CD4-positive, CD25-positive, alpha-beta regulatory T cell (primary cell): ENCODE measurements around the gene ZSWIM9. TPM values are rescaled to one million over a fixed set of nuclear protein-coding genes. Genes with fewer than 3 reads are reported as not detected.

Source experiments
- ATAC-seq, 2 donors: fragments of 150-1000 bp; cut with Tn5 transposase; one replicate each; pipeline ENCODE4 v1.10.0; 2021; ENCODE audit warnings: low read depth in 2 of 2, moderate number of reproducible peaks in 2 of 2, moderate library complexity in 1 of 2
- DNase-seq, 3 donors: peaks; one replicate each; pipeline versions ENCODE4 v3.0.0 to v3.0.0-alpha.2; 2012 to 2022; ENCODE audit warnings: mixed read lengths in 1 of 3
- H3K27ac ChIP-seq: one replicate; pipeline ENCODE4 v1.7.0; 2013; ENCODE audit warnings: mild to moderate bottlenecking, low read length; ENCODE audit not compliant: insufficient read depth, poor library complexity, severe bottlenecking
- H3K27me3 ChIP-seq: one replicate; pipeline ENCODE4 v1.7.0; 2013; ENCODE audit warnings: low read length; ENCODE audit not compliant: control insufficient read depth, insufficient read depth
- H3K36me3 ChIP-seq: one replicate; pipeline ENCODE4 v1.7.0; 2013; ENCODE audit warnings: mild to moderate bottlenecking, low read length, moderate library complexity; ENCODE audit not compliant: control insufficient read depth, insufficient read depth
- H3K4me1 ChIP-seq: 2 replicates; pipeline ENCODE4 v1.7.0; 2013; ENCODE audit warnings: mild to moderate bottlenecking, low read length; ENCODE audit not compliant: insufficient read depth, control insufficient read depth, poor library complexity, severe bottlenecking
- H3K4me3 ChIP-seq: one replicate; pipeline ENCODE4 v1.7.0; 2013; ENCODE audit warnings: low read depth, mild to moderate bottlenecking, low read length, moderate library complexity
- H3K9me3 ChIP-seq, 2 experiments: 1 replicate in 1 of 2; 2 replicates in 1 of 2; pipeline ENCODE4 v1.7.0; 2013; ENCODE audit warnings: low read length in 2 of 2, mild to moderate bottlenecking in 1 of 2, moderate library complexity in 1 of 2; ENCODE audit not compliant: control insufficient read depth in 2 of 2
- H3K27ac Mint-ChIP-seq, 3 donors: one replicate each; pipeline ENCODE4 v1.8.0; 2020 to 2022; ENCODE audit warnings: mild to moderate bottlenecking in 3 of 3, mixed read lengths in 3 of 3, moderate library complexity in 2 of 3
- H3K27me3 Mint-ChIP-seq: one replicate; pipeline ENCODE4 v1.8.0; 2022; ENCODE audit warnings: mild to moderate bottlenecking, mixed read lengths
- H3K36me3 Mint-ChIP-seq: one replicate; pipeline ENCODE4 v1.8.0; 2020; ENCODE audit warnings: mixed read lengths
- H3K4me1 Mint-ChIP-seq, 4 donors: one replicate each; pipeline ENCODE4 v1.8.0; 2020 to 2022; ENCODE audit warnings: mixed read lengths in 4 of 4, mild to moderate bottlenecking in 1 of 4
- H3K4me3 Mint-ChIP-seq, 4 donors: one replicate each; pipeline ENCODE4 v1.8.0; 2020 to 2022; ENCODE audit warnings: mild to moderate bottlenecking in 4 of 4, mixed read lengths in 4 of 4, moderate library complexity in 3 of 4
- H3K9me3 Mint-ChIP-seq, 7 donors: one replicate each; pipeline ENCODE4 v1.8.0; 2020 to 2022; ENCODE audit warnings: mixed read lengths in 7 of 7, mild to moderate bottlenecking in 3 of 7, moderate library complexity in 2 of 7
- polyA plus RNA-seq, 4 donors: library from polyadenylated mRNA; unstranded; fragments of 300-500 nt; fragmentation: Illumina TruSeq; gene quantifications; one replicate each; pipeline ENCODE4 v1.2.3, GENCODE V29; 2021
- total RNA-seq: library from RNA; stranded (reverse); gene quantifications from one replicate; pipeline ENCODE4 v1.2.3, GENCODE V29; 2022

The ZSWIM9 gene
- total and polyA plus RNA-seq, 5 donors from 2014 or later = 0.29 to 5.0 (median 0.89) TPM

- Histone ChIP-seq H3K4me3 (peak overlapping the region; percentile 37), H3K9me3 (no peaks in the 10 kb centered on the region), H3K4me1 (peaks cover 72% of the 10 kb centered on the region), H3K27me3 (no peaks in the 10 kb centered on the region), H3K27ac (peak overlapping the region; percentile 97), H3K36me3 (peaks cover 16% of the 10 kb centered on the region)
- Mint-ChIP-seq H3K4me3 (peak overlapping the region; percentile 43 to 75 (median 60)), H3K9me3 (no peaks in the 10 kb centered on the region), H3K27me3 (no peaks in the 10 kb centered on the region), H3K27ac (peak overlapping the region in 2 of 3 donors; percentile 23 to 31), H3K36me3 (peaks cover 37% of the 10 kb centered on the region), H3K4me1 (peaks cover 22 to 74% (median 54%) of the 10 kb centered on the region in 4 donors)
- ATAC-seq (no peak), DNase-seq (no peak)
These were observed 76.7 kb downstream of the ZSWIM9 start for GRCh38 chr19:48247212-48247611.

Other genes starting within 250 kb of the ZSWIM9 start
- not detected for gene BSPH1, start 178.5 kb upstream of the ZSWIM9 start, total RNA-seq
- not detected for gene BSPH1, start 178.5 kb upstream of the ZSWIM9 start, polyA plus RNA-seq
- not detected for gene ELSPBP1, start 176.0 kb upstream of the ZSWIM9 start, total RNA-seq
- not detected for gene ELSPBP1, start 176.0 kb upstream of the ZSWIM9 start, polyA plus RNA-seq
- gene CABP5, start 126.6 kb upstream of the ZSWIM9 start, total RNA-seq = 0.32 TPM
- not detected for gene CABP5, start 126.6 kb upstream of the ZSWIM9 start, polyA plus RNA-seq
- gene PLA2G4C, start 59.9 kb upstream of the ZSWIM9 start, total RNA-seq = 3.5 TPM
- 1 to 10 TPM in 2 of 4 donors, under 1 TPM in 2; 0.59 to 2.7 (median 1.3) TPM for gene PLA2G4C, start 59.9 kb upstream of the ZSWIM9 start, polyA plus RNA-seq
- 68.2 TPM for gene LIG1, start 336 bp upstream of the ZSWIM9 start, total RNA-seq
- gene LIG1, start 336 bp upstream of the ZSWIM9 start, polyA plus RNA-seq = 10 to 100 TPM; 24.9 to 31.0 (median 27.7) TPM
- 179 TPM for gene CARD8, start 85.2 kb downstream of the ZSWIM9 start, total RNA-seq
- 100 to 1,000 TPM in 1 of 4 donors, 10 to 100 TPM in 3; 85.9 to 107 (median 91.7) TPM for gene CARD8, start 85.2 kb downstream of the ZSWIM9 start, polyA plus RNA-seq
- gene ZNF114, start 99.4 kb downstream of the ZSWIM9 start, total RNA-seq = not detected
- gene ZNF114, start 99.4 kb downstream of the ZSWIM9 start, polyA plus RNA-seq = not detected
- gene EMP3, start 154.9 kb downstream of the ZSWIM9 start, total RNA-seq = 290 TPM
- 1,000 to 10,000 TPM in 2 of 4 donors, 100 to 1,000 TPM in 2; 809 to 1,327 (median 1,095) TPM for gene EMP3, start 154.9 kb downstream of the ZSWIM9 start, polyA plus RNA-seq
- 9.3 TPM for gene TMEM143, start 193.3 kb downstream of the ZSWIM9 start, total RNA-seq
- gene TMEM143, start 193.3 kb downstream of the ZSWIM9 start, polyA plus RNA-seq = 1 to 10 TPM; 1.9 to 5.3 (median 4.5) TPM
- not detected for gene SYNGR4, start 193.7 kb downstream of the ZSWIM9 start, total RNA-seq
- gene SYNGR4, start 193.7 kb downstream of the ZSWIM9 start, polyA plus RNA-seq = not detected
- 37.6 TPM for gene KDELR1, start 220.9 kb downstream of the ZSWIM9 start, total RNA-seq
- gene KDELR1, start 220.9 kb downstream of the ZSWIM9 start, polyA plus RNA-seq = 10 to 100 TPM; 28.8 to 29.9 (median 29.5) TPM
- not detected for gene GRIN2D, start 223.0 kb downstream of the ZSWIM9 start, total RNA-seq
- gene GRIN2D, start 223.0 kb downstream of the ZSWIM9 start, polyA plus RNA-seq = not detected